Stimulated activated CD4-positive, alpha-beta T cell treated with anti-CD3 and anti-CD28 coated beads, Interleukin-4, amount 100 ng/mL, for 24 hours (primary cell): ENCODE measurements around the gene LHX3.

Source experiments
- DNase-seq: peaks from one replicate; pipeline ENCODE4 v3.0.0-alpha.2; 2020

Gene LHX3

DNA sequence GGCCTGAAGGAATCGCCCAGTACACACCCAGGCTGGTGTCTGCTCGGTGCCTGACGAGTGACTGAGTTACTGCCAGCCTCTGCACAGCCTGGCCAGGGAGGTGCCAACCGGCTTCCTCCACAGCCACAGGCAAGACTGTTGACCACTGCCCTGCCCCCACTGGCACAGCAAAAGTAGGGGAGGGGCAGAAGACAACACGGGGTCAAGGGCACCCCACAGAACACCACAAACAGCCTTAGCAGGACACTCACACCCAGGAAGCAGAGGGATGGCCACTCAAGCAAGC, 722 bp upstream of the LHX3 start:
- DNase-seq, result no peak

DNA sequence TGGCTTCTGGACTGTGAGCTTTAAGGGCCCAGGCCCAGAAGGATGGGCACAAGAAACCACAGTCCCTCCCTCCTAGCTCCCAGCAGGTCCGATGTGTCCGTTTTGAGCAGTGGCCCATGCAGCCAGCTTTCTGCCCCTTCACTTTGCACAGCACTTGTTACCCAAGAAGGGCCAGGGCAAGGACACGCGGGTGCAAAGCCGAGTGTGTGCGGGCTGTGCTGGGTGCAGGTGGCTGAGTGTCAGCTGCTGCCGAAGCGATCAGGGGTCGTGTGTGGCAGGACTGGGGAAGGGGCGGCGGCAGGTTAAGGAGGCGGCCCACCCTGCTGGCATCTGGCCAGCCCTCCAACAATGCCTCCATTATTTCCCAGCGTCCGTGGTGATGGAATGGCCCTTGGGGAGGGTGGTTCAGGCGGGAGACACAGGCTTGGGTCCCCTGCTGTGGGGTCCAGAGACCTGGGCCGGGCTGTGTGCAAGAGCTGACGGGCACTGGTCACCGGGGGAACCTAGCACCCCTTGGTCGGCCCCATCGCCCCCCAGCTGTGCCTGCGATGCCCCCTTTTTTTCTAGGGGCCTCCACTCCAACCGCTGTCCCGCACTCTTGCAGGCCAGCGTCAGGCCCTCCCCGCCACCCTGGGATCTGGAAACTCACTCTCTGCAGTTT, 653 bp downstream of the LHX3 start:
- no peak for DNase-seq

DNA sequence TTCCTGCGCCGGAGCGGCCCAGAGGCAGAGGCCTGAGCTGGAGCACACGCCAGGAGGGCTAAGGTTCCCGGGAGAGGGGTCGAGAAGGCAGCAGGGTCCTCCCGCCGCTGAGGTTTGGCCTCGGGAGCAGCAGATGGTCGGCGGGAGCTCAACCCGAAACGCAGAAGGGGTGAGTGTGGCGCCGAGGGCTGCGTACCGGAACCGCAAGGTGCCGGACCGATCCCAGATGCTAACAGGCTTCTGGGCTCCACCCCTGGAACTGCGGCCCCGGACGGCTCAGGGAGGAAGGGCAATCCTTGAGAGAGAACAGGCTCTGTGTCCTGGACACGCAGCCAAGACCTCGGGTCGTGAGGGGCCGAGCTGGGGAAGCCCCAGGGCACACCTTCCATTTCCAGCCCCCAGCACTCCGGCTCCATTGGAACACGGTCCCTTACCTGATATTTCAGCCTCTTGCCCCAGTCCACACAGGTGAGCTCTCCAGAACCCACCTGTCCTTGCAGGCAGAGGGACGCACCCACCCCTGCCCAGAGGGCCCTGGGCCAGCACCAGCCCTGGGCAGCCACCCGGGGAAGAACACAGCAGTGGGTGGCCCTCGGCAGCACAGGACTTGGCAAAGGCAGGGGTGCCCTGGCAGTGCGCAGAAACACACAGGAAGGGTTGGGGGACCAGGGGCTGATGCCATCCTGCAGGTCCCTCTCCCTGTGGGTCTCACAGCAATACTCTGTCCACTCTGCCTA, 1.4 kb downstream of the LHX3 start:
- no peak for DNase-seq

DNA sequence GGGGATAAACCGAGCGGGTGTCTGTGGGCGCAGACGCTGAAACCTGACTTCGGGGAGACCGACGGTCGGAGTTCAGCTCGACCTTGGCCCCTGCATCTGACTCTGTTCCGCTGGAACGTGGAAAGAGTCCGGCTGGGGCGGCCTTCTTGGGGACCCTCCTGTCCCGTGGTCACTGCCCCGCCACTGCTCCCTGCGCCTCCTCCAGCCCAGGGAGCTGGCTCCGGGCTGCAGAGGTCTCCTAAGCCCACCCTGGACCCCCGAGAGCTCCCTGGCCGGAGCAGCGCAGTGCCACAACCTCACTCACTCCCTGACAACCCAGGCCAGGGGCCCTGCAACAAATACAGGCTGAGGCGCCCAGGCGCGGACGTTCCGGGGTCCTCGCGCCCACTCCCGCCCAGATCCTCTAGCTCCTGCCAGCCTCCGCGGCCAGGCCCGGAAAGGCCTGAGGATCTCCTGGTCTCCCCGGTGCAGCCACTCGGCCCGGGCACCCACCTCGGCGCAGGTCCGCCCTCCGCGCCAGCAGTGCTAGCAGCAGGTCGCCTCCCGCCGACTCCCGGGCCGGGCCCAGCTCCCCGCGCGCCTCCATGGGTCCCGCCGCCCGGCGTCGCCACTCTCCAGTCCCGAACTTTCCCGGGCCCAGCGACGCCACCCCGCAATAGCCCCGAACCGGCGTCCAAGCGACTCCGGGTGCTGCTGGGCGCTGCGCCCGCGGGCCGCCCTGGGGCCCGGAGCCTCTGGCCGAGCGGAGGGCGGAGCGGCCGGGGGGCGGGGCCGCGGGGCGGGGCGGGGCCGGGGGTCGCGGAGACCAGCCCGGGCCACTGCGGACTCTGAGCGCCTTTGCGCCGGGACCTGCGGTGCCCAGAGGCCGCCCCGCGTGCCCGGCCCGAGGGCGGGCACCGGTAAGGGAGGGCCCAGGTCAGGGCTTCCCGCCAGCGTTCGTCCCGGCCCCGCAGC, 2.2 kb downstream of the LHX3 start:
- DNase-seq, result no peak

DNA sequence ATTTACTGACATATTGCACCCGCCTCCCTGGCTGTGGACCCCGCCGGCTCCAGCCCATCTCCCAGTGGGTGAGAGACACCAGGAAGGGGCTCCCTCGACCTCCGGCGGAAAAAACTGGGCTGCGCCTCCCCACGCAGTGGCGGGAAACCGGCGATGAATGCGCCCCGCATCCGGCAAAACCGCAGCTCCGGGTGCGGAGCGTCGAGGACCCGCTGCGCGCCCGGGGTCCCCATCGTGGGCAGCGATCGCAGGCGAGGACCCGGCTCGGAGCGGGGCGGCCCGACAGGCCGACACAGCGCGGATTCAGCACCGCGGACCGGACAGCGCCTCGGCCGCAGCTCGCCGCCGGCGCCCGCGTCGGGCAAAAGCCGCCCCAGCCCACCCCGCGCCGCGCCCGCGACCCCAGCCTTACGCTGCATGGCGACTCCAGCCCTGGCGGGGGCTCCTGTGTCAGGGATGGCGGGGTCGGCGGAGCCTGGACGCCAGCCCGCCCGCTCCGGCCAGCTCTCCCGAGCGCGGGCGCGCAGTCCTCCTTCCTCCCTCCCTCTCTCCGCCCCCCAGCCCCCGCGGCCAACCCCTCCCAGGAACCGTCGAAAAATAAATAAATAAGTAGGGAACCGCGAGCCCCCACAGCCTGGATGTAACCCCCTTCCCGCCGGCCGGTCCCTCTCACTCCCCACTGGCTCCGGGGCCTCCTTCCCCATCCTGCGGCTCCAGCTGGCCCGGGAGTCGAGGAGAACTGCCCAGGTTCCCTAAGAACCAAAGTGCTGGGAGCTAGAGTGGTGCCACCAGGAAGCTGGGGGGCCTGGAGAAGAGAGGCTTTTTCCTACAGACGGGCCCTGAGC, 3.1 kb downstream of the LHX3 start:
- DNase-seq, result no peak

DNA sequence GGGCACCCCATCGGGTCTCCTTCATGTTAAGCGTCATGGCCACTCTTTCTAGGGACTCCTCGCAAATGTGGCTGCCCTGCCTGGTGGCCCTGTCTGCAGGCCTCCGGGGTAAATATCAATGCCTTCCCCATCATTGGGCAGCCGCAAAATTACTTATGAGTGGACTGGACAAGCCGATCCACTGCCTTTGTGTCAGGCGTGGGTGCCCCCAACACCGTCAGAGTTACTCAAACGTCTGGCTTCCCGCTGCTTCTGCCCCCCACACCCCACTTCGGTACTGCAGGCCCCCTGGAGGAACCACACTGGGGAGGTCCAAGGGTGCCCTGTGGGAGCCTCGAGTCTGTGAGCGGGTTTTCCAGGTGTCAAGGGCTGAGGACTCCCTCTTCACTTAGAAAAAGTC, 3.8 kb downstream of the LHX3 start:
- DNase-seq, result no peak

DNA sequence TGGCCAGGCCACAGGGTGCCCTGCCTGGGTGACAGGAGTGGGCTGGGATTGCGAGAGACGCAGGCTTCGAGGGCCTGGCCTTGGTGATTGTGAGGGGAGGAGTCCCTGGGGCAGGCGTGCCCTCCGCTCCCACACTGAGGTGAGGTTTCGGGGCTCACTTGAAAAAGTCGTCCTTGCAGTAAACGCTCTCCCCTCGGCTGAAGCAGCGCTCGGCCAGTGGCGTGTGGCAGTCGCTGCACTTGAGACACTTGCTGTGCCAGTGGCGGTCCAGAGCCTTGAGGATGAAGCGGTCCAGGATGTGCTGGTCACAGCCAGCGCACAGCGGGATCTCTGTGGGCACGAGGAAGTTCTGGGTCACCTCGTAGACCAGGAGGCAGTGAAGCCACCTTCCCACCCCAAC, 4.5 kb downstream of the LHX3 start:
- DNase-seq, result no peak

DNA sequence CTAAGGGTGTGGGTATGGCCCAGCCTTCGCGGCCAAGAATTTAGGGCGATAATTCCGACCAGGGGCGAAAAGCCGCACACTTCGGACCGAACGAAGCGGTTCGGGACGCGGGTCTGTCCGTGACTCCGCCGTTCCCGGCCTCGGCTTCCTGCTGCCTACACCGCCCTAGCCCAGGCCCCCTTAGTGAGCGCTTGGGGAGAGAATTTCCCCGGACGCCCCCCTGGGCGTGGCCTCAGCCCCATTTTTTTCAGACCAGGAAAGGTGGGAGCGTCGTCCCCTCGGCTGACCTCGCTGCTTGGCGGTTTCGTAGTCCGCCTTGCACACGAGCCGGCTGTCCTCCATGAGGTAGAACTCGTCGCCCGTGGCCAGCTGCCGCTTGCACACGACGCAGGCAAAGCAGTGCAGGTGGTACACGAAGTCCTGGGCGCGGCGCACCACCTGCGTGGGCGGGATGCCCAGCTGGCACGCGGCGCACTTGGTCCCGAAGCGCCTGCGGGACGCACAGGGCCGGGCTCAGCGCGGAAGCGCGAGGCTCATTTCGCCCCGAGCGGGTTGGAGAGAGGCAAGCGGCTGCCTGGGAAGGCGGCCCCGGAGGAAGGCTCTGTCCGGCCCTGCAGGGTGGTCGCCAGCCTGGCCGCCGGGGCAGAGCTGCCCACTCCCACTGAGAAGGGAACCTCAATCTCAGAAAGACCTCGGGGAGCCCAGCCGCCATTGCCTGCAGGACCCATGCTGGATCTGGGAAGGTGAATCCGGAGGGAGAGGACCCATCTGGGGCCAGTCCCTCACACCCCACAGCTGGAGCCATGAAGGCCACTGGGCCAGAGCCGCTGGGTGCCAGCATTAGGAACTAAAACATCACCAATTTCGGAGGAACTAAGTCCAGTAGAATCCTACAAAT, 5.3 kb downstream of the LHX3 start:
- DNase-seq, result no peak

DNA sequence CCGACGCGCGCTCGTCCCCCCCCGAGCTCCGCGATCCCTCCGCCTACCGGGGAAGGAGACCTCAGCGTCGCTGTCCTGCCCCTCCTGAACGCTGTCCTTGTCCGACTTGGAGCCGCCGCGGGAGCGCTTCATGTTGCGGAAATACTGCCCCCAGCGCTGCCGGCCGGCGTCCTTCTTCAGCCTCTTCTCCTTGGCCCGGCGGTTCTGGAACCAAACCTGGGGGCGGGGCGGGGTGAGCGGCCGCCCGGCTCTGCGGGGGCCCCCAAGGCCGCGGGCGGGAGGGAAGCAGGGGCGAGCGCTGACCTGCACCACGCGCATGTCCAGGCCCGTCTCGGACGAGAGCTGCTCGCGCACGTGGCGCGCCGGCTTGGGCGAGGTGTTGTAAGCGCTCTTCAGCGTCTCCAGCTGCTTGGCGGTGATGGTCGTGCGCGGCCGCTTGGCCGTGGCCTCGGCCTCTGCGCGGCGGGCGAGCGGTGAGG, 6.3 kb downstream of the LHX3 start:
- DNase-seq, result no peak

DNA sequence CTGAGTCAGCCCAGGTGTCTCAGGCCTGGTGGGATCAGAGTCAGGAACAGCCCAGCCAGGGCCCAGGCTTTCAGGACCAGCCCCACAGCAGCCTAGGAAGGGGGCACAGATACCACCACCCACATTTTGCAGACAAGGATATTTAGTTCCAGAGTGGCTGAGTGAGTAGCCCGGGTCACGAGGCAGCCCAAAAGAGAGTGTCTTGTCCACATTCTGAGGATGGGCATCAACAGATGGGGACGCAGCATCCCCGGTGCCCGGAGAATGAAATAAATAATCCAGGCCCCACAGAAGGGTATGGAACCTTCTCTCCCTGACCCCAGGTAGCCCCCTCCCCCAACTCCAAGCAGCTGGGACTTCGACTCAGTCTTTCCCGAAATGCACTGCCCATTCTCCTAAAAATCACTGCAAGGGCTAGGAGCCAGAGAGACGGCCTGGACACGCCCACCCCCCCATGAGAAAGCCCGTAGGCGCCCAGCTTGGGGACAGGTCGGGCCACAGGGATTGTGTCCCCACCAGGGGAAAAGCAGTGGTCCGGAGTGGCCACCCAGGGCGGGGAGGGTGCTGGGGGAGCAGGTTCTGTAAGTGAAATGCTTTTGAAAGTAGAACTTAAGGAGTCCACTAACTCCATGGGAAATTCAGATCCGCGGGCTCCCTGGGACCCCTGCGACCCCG, 6.9 kb downstream of the LHX3 start:
- DNase-seq, result no peak

DNA sequence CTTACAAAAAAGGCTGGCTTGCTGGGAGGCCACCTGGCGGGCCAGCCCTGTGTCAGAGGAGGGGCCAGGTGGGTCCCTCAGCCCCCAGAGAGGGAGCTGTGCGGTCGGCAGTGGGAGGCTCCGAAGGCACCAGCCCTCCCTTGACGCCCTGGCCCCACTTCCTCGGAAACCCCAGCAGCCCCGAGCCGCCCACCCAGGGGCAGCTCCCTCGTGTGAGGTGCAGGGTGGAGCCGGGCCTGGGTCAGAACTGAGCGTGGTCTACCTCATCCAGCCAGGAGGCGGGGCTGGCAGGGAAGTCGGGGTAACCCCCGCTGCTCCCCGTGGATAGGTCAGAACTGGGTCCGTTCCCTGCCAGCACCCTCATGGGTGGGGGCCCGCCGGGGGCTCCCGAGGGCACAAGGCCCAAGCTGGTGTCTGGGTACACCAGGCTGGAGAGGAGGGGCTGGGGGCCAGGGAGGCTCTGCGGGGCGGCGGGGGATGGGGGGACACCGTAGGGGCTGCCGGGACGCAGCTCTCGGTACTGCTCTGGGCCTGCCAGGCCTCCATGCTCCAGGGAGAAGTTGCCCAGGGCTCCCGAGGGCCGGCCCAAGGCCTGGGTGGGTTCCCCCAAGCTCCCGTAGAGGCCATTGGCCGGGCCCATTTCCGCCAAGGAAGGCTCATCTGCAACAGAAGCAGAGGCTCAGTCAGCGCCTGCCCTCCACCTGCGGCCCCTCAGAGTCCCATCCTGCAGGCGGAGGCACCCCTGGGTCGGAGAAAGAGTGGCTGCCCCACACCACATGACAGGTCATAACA, 7.6 kb downstream of the LHX3 start:
- DNase-seq, result no peak

DNA sequence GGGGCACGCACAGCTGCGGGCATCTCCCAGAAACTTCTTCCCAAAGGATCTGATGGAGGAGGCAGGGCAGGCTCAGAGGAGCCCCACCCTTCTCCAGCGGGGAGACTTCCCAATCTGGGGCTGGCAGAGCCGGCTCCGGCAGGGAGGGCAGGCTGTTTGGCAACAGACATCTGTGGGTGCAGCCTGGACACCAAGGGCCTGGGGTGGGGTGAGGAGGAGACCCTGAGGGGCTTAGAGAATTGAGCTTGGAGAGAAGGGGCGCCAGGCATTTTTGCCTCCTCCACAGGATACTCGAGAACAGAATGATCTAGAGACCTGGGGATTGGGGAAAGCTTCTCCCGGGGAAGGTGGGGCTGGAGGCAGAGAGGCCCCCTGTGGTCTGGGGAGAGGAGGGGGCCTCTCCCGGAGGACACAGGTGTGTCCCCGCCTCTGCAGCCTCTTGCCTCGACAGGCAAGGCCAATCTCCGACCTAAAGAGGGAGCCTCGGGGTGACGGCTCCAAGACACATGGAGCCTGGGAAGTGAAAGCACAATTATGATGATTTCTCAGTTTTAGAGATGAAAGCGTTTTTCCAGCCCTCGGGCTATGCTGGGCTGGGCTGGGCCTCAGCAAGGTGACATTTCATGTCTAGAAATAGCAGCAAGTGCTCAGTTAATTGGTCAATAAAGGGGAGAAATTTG, 8.4 kb downstream of the LHX3 start:
- DNase-seq, result no peak

DNA sequence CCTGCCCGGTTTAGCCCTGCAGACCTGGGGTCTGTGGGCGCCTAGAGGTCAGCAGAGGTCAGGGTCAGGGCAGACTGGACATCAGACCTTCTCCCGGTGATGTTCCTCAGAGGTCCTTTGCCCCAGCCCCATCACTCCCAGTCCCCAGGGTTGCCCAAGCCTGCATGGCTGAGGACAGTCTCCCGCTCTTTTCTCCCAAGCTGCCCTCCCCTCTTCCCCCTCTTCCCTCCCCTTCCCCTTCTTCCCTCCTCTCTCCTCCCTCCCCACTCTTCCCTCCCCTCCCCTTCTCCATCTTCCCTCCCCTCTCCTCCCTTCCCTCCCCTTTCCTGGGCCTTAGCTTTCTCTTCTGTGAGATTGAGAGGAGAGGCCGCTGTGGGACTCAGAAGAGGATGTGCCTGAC, 10.4 kb downstream of the LHX3 start:
- DNase-seq, result no peak

DNA sequence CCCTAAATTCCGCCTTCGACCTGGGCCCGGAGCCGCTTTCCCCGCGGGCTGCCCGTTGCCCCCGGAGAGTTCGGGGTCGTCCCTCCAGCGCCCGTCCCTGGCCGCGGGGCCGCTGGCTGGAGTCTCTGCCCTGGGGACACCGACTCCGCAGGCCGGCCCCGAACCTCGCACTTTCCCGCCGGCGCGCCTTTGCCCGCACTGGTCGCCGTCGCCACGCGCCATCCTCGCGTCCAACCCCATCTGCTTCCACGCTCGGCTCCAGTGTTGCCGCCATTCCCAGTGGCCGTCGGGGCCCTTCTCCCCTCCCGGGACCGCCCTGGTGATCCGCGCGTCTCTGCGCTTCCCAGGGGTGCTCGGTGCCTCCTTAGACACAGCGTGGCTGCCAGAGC, 11.0 kb downstream of the LHX3 start:
- DNase-seq, result no peak

DNA sequence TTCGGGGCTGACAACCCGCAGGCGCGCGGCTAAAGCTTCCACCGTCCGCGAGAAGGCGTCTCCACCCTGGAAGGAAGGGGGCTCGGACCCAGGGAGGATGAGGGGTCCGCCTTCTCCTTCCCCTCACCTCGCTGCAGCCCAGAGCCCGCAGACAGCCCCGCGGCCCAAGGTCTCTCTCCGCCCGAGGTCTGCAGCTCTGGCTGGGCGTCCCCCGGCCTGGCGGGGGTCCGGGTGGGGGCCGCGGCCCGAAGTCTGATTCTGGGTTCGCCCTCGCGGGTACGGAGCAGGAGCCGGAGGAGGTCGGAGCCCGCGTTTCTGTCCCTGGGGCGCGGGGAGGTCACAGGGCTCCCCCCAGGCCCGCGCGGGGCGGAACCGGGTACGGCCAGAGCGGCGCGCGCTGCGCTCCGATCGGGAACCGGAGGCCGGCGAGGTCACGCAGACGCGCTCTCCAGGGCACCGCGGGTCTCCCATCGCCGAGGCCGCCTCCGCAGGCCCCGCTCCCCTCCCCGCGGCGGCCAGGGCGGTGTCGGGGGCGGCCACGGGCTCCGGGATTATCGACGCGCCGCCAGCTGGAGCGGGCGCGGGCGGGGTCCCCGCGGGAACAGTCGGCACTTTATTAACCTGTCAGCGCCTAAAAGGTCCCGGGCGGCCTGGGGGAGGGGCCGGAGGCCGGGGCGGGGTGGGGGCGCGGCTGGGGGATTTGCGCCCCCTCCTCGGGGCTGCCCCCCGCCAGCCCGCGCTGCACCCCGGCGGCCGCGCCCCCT, 11.6 kb downstream of the LHX3 start:
- no peak for DNase-seq

DNA sequence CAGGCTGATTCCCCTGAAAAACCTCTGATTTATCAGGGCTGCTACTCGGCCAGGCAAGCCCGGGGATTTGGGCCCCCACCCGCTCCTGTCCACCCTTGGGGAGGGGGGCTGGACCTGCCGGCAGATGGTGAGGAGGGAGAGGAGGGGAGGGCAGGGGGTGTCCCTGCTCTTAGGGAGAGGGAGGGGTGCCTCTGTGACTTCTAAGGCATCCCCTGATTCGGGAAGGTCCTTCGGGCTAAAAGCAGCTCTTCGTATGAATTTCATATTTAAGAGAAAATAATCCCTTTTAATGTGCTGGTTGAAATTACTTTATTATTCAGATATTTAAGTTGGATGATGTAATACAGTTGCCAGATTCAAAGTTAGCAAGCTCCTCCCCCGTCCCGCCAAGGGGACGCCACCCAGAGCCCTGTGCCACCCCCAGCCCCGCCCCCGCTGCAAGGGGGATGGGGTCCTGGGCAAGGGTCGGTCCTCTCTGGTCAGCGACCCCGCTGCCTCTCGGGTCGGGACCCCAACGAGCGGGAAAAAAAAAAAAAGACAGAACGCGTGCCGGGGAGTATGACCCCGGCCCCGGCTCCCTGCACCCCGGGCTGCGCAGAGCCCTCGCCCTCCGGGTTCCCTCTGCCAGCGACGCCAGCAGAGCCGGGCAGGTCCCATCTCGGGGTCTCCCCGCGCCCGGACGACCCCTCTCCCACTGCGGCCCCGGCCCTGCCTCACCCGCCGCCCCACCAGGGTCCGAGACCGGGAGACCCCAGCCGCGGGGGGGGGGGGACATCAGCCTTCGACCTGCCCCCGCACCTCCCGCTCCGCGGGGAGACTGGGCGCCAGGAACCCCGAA, 12.4 kb downstream of the LHX3 start:
- DNase-seq, result no peak

DNA sequence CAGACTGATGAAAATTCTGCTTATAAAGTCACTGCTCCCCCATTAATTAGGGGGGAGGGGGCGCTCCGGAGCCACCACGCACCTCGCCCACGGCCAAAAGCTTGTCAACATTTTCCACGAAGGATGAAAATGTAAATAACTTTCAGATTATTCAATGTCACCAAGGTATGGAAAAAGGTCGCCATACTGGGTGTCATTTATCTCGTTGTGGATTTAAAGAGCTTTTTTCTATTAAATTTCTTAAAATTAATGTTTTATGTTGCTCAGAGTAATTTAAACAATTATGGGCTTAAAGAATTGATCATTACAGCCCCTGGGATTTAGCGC, 13.0 kb downstream of the LHX3 start:
- no peak for DNase-seq
